WERI-Rb-1 (cell line): Measurements from ENCODE around the gene TAS1R2.

Experiments used
- DNase-seq: peaks from one replicate; pipeline ENCODE4 v3.0.0-alpha.2; 2020
- H3K27ac ChIP-seq: fragments of 250-450 bp; sonication (Bioruptor Pico); 2 replicates; pipeline ENCODE4 v1.5.1; 2020; ENCODE audit warnings: mild to moderate bottlenecking, moderate library complexity
- H3K27me3 ChIP-seq: fragments of 250-450 bp; sonication (Bioruptor Pico); 2 replicates; pipeline ENCODE4 v1.5.1; 2021; ENCODE audit warnings: mild to moderate bottlenecking, low read depth, moderate library complexity; ENCODE audit not compliant: insufficient read depth, severe bottlenecking
- H3K36me3 ChIP-seq: fragments of 250-450 bp; sonication (Bioruptor Pico); 2 replicates; pipeline ENCODE4 v1.5.1; 2020; ENCODE audit warnings: mild to moderate bottlenecking, moderate library complexity
- H3K4me3 ChIP-seq: 2 replicates; pipeline ENCODE4 v1.5.1; 2011; ENCODE audit warnings: low read depth, mild to moderate bottlenecking, control low read depth, low read length
- H3K9me3 ChIP-seq: fragments of 250-450 bp; sonication (Bioruptor Pico); 2 replicates; pipeline ENCODE4 v1.5.1; 2021; ENCODE audit warnings: mild to moderate bottlenecking, moderate library complexity; ENCODE audit not compliant: severe bottlenecking
- TF ChIP-seq, protein P1 (sequence below): IDR thresholded peaks from 2 replicates; pipeline ENCODE4 v1.5.1; 2011; ENCODE audit warnings: low read depth, mild to moderate bottlenecking, control low read depth, inconsistent platforms, low read length

Gene TAS1R2

DNA sequence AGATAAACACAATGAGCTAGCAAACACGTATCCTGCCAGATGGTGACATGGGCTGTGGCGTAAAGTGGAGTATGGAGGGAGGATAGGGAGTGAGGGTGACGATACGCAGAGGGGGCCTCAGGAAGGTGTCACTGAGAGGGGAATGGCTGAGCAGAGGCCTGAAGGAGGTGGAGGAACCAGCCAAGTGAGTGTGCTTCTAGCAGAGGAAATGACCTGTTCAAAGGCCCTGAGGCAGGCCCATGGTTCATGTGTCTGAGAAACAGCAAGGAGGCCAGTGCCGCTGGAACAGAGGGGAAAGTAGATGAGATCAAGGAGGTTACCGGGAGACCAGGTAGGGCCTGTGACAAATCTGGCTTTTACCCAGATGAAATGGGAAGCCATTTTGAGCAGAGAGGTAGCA is 36.0 kb downstream of the TAS1R2 start:
- no peak for DNase-seq
- H3K9me3 ChIP-seq, result peaks cover 8% of the 10 kb centered on the region
- TF ChIP-seq, protein P1, sequence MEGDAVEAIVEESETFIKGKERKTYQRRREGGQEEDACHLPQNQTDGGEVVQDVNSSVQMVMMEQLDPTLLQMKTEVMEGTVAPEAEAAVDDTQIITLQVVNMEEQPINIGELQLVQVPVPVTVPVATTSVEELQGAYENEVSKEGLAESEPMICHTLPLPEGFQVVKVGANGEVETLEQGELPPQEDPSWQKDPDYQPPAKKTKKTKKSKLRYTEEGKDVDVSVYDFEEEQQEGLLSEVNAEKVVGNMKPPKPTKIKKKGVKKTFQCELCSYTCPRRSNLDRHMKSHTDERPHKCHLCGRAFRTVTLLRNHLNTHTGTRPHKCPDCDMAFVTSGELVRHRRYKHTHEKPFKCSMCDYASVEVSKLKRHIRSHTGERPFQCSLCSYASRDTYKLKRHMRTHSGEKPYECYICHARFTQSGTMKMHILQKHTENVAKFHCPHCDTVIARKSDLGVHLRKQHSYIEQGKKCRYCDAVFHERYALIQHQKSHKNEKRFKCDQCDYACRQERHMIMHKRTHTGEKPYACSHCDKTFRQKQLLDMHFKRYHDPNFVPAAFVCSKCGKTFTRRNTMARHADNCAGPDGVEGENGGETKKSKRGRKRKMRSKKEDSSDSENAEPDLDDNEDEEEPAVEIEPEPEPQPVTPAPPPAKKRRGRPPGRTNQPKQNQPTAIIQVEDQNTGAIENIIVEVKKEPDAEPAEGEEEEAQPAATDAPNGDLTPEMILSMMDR, result peak; percentile 6; the same call in 1 of the 2 replicates
- no peak overlapping the region for H3K4me3 ChIP-seq
- H3K27ac ChIP-seq, result no peak overlapping the region
- H3K36me3 ChIP-seq, result no peaks in the 10 kb centered on the region
- H3K27me3 ChIP-seq, result no peaks in the 10 kb centered on the region

DNA sequence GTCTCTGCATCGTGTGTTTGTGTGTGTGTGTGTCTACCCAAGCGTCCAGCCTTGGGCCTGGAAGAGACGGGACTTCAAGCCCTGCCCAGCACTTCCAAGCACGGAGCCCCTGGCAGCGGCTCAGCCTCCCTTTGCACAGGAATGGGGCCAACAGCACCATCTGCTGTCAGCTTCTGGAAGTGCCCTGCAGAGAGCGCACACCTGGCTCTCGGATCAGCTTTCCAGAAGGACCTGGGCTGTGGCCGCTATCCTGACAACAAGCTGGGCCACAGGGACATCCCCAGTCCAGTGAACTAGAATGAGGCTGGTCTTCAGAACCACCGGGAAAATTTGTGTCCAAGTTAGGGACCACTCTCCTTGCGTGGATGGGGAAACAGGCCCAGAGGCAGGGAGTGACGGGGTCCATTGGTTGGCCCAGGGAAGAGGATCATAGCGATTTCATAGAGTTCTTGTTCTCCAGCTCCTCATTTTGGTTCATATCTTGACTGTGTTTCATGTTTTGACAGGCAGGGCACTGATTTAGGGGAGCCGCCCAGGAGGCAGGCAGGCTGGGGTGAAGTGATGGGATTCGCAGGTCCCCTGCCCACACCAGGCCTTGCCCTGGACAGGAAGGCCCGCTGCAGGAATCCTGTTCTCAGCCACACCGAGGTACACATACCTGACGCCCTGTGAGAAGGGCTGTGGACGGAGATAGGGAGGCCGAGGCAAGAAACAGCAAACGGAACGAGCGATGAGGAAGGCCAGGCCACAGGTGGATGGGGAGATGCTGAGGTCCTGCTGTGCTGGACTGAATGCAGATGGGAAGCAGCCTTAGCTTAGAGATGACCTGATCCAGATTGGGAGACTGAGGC is 38.4 kb downstream of the TAS1R2 start:
- no peaks in the 10 kb centered on the region for H3K27me3 ChIP-seq
- TF ChIP-seq, protein P1, result peak; percentile 99
- no peaks in the 10 kb centered on the region for H3K9me3 ChIP-seq
- H3K4me3 ChIP-seq, result no peak overlapping the region
- no peak overlapping the region for H3K27ac ChIP-seq
- no peaks in the 10 kb centered on the region for H3K36me3 ChIP-seq
- peak; percentile 79 for DNase-seq

DNA sequence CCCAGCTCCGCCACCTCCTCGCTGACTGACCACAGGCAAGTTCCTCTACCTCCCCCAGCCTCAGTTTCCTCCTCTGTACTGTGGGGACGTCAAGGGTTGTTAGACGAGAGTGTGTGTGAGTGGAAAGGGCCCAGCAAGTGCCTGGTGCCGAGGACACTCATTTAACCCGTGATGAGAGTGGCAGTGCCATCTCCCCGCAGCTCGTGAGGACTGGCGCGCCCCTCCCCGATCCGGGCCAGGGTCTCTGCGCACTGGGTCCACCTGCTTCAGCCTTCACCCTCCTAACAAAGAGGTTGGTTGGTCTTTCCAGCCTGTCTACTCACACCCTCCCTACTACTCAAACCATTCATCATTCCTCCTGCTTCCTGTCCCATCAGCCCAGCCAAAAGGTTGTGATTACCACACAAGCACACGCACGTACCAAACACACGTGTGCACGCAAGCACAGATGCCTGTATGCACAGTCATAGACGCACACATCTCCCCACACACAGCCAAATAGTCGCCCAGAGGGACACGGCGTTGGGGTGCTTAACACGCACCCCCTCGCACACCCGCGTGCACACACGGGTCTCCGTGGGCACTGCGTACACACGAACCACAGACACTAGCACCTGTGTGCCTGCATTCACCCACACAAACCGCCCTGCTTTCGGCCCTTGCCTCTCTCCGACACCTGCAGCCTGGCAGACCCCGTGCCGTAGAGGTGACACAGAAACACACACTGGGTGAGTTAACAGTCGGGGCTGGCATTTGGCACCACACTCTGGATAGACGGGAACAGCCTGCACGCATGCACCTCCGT is 39.3 kb downstream of the TAS1R2 start:
- no peaks in the 10 kb centered on the region for H3K9me3 ChIP-seq
- no peaks in the 10 kb centered on the region for H3K27me3 ChIP-seq
- H3K4me3 ChIP-seq, result no peak overlapping the region
- no peaks in the 10 kb centered on the region for H3K36me3 ChIP-seq
- DNase-seq, result no peak
- no peak overlapping the region for H3K27ac ChIP-seq
- TF ChIP-seq, protein P1, result no peak

DNA sequence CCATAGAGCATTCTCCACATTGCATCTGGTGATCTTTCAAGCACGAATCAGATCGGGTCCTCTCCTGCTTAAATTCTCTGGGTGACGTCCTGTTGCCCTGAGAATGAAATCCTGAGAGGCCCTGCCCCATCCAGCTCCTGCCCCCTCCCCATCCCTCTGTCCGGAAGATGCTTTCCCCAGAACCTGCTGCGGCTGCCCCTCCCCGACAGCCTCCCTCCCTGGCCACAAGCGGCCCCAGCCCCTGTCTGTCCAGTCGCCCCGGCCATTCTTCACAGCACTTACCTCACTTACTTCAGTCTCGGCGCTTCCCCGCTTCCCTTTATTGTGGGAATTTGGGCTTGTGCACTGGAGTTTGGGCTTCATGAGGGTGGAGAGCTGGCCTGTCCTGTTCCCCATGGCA is 40.3 kb downstream of the TAS1R2 start:
- DNase-seq, result no peak

DNA sequence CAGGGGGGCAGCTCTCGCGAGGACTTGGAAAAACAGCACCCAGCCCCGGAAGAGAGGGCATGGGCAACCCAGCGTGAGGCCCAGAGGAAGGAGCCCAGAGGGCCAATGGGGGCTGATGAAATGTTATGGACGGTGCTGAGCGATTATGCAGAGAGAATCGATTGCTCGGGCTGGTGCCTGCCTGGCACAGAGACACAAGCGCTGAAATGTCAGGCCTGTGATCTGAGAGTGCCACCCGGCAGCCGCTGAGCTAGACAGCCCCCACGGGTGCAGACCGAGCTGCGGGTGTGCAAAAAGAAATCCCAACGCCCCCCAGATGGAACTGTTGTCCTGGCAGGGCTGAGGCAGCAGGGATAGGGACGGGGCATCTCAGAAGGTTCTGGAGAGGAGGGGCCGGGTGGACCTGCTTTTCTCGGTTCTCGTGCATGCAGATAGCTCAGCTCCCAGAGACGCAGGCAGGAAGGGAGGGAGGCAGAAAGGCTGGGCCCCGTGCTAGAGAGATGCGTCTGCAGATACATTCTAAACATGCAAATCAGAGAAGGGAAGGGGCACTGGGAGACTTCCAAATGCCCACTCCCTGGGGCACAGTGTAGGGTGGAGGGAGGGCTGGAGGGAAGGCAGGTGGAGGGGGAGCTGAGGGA is 41.5 kb downstream of the TAS1R2 start:
- DNase-seq, result no peak
- H3K4me3 ChIP-seq, result no peak overlapping the region
- TF ChIP-seq, protein P1, result no peak
- H3K9me3 ChIP-seq, result no peaks in the 10 kb centered on the region
- H3K27ac ChIP-seq, result no peak overlapping the region
- no peaks in the 10 kb centered on the region for H3K36me3 ChIP-seq
- H3K27me3 ChIP-seq, result no peaks in the 10 kb centered on the region

More for the DNA sequence above, 40.3 kb downstream of the TAS1R2 start:
- Histone ChIP-seq H3K9me3 (no peaks in the 10 kb centered on the region), H3K4me3 (no peak overlapping the region), H3K27me3 (no peaks in the 10 kb centered on the region), H3K36me3 (no peaks in the 10 kb centered on the region), H3K27ac (no peak overlapping the region)
- TF ChIP-seq, protein P1, result no peak
